HG03521 (cell line): Measurements from ENCODE around the gene DLG2.
"Not testable (repeated sequence)": the region's sequence is repeated elsewhere in the genome, so short reads cannot be mapped to it uniquely, and the experiment has no call there.

Source experiments
- ATAC-seq: cut with Tn5 transposase; IDR thresholded peaks from one replicate; pipeline ENCODE4 v1.9.1; 2021; ENCODE audit warnings: mild to moderate bottlenecking, moderate library complexity; ENCODE audit not compliant: unreplicated experiment

DLG2 gene

GRCh38 chr11:85475660-85476517 lies 151.3 kb downstream of the DLG2 start:
- ATAC-seq: no peak

- no peak for ATAC-seq
Observed at GRCh38 chr11:85472953-85473352, 154.2 kb downstream of the DLG2 start.

- ATAC-seq: no peak
Observed at GRCh38 chr11:85464283-85464682, 162.9 kb downstream of the DLG2 start.

GRCh38 chr11:85459304-85459703 lies 167.8 kb downstream of the DLG2 start:
- no peak for ATAC-seq

GRCh38 chr11:85444479-85444878 lies 182.7 kb downstream of the DLG2 start:
- no peak for ATAC-seq

GRCh38 chr11:85440273-85440672 lies 186.9 kb downstream of the DLG2 start:
- ATAC-seq: no peak

GRCh38 chr11:85438328-85438727 lies 188.8 kb downstream of the DLG2 start:
- ATAC-seq: no peak

GRCh38 chr11:85431319-85431718 lies 195.8 kb downstream of the DLG2 start:
- ATAC-seq: no peak

- no peak for ATAC-seq
Observed at GRCh38 chr11:85423794-85424193, 203.3 kb downstream of the DLG2 start.

GRCh38 chr11:85423316-85423715 lies 203.8 kb downstream of the DLG2 start:
- ATAC-seq: no peak

- no peak for ATAC-seq
Observed at GRCh38 chr11:85414175-85414574, 213.0 kb downstream of the DLG2 start.

- no peak for ATAC-seq
Observed at GRCh38 chr11:85407648-85408047, 219.5 kb downstream of the DLG2 start.

- ATAC-seq: no peak
Observed at GRCh38 chr11:85406841-85407240, 220.3 kb downstream of the DLG2 start.

GRCh38 chr11:85406316-85406715 lies 220.8 kb downstream of the DLG2 start:
- ATAC-seq: no peak

- not testable (repeated sequence) for ATAC-seq
Observed at GRCh38 chr11:85395515-85396055, 231.6 kb downstream of the DLG2 start.

- ATAC-seq: no peak
Observed at GRCh38 chr11:85394283-85394682, 232.9 kb downstream of the DLG2 start.

GRCh38 chr11:85391141-85391540 lies 236.0 kb downstream of the DLG2 start:
- no peak for ATAC-seq

GRCh38 chr11:85385547-85385946 lies 241.6 kb downstream of the DLG2 start:
- ATAC-seq: no peak

GRCh38 chr11:85385111-85385510 lies 242.0 kb downstream of the DLG2 start:
- no peak for ATAC-seq

- no peak for ATAC-seq
Observed at GRCh38 chr11:85379066-85379465, 248.1 kb downstream of the DLG2 start.

- ATAC-seq: no peak
Observed at GRCh38 chr11:85377901-85378300, 249.2 kb downstream of the DLG2 start.

GRCh38 chr11:85359859-85360258 lies 267.3 kb downstream of the DLG2 start:
- no peak for ATAC-seq

GRCh38 chr11:85355921-85356320 lies 271.2 kb downstream of the DLG2 start:
- ATAC-seq: no peak
